Choroid plexus epithelial cell (primary cell): ENCODE measurements around the gene CACNA1D.
A peak's percentile ranks its signal among the peaks of the same experiment; 100 is the strongest.

Experiments used
- DNase-seq: peaks from one replicate; pipeline ENCODE4 v3.0.0-alpha.2; 2010; ENCODE audit warnings: low read depth
- H3K4me3 ChIP-seq: 2 replicates; pipeline ENCODE4 v1.5.1; 2011; ENCODE audit warnings: low read depth, mild to moderate bottlenecking, control low read depth, low read length, moderate library complexity
- TF ChIP-seq, protein P1 (sequence below): conservative IDR thresholded peaks from 2 replicates; pipeline ENCODE4 v1.5.1; 2011; ENCODE audit warnings: low read depth, mild to moderate bottlenecking, control low read depth, inconsistent platforms, low read length, moderate library complexity

Gene CACNA1D

DNA sequence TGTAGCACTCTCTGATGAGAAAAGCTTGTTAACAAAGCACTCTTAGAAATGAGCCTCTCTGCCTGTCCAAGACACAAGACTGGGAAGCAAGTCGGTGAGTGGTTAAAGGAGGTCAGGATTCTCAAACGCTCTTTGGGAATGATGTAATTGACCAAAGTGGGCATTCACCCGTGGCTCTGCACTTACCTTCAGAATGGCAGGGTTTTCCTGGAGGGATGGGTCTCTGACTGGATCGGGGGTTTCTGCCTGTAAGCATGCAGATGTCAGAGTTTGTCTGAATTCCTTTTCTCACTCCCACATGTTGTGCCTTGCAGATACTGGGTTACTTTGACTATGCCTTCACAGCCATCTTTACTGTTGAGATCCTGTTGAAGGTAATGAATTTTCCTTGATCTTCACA is 245.6 kb downstream of the CACNA1D start:
- TF ChIP-seq, protein P1, sequence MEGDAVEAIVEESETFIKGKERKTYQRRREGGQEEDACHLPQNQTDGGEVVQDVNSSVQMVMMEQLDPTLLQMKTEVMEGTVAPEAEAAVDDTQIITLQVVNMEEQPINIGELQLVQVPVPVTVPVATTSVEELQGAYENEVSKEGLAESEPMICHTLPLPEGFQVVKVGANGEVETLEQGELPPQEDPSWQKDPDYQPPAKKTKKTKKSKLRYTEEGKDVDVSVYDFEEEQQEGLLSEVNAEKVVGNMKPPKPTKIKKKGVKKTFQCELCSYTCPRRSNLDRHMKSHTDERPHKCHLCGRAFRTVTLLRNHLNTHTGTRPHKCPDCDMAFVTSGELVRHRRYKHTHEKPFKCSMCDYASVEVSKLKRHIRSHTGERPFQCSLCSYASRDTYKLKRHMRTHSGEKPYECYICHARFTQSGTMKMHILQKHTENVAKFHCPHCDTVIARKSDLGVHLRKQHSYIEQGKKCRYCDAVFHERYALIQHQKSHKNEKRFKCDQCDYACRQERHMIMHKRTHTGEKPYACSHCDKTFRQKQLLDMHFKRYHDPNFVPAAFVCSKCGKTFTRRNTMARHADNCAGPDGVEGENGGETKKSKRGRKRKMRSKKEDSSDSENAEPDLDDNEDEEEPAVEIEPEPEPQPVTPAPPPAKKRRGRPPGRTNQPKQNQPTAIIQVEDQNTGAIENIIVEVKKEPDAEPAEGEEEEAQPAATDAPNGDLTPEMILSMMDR = no peak
- H3K4me3 ChIP-seq = no peak overlapping the region
- DNase-seq = no peak

GRCh38 chr3:53740956-53741355 is 246.5 kb downstream of the CACNA1D start:
- TF ChIP-seq, protein P1 = no peak
- no peak overlapping the region for H3K4me3 ChIP-seq
- peak; percentile 61 for DNase-seq

GRCh38 chr3:53744351-53744750 is 249.9 kb downstream of the CACNA1D start:
- DNase-seq = no peak
- H3K4me3 ChIP-seq = no peak overlapping the region
- TF ChIP-seq, protein P1 = no peak

GRCh38 chr3:53747559-53747958 is 253.1 kb downstream of the CACNA1D start:
- TF ChIP-seq, protein P1 = no peak
- DNase-seq = no peak
- H3K4me3 ChIP-seq = no peak overlapping the region

- TF ChIP-seq, protein P1 = no peak
- DNase-seq = no peak
- no peak overlapping the region for H3K4me3 ChIP-seq
Observed at GRCh38 chr3:53748512-53749271, 254.3 kb downstream of the CACNA1D start.

DNA sequence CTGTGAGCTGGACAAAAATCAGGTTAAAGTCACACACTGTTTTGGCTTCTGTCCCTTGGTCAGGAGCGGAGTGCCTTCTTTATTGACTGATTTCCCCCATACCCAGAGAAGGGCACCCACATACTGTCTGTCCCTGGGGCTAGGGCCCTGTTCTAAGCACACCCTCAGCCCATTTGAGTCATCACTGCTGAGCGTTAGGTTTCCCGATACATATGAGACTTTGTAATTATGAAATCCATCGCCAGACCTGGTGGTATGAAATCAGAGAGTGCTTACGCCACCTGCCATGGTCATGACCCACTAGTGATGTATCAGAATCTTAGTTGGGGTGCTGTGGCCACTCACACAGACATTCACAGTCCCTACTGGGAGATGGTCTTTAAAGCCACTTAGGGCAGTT is 255.0 kb downstream of the CACNA1D start:
- no peak for DNase-seq
- no peak overlapping the region for H3K4me3 ChIP-seq
- TF ChIP-seq, protein P1 = no peak
